NCI-H345 (cell line): ENCODE data around the gene DHX34.
"Not testable (repeated sequence)": the region's sequence is repeated elsewhere in the genome, so short reads cannot be mapped to it uniquely, and the experiment has no call there.

Experiments used
- DNase-seq: peaks from one replicate; lab custom pipeline; 2025; lab: John Stamatoyannopoulos, UW

The DHX34 gene, protein sequence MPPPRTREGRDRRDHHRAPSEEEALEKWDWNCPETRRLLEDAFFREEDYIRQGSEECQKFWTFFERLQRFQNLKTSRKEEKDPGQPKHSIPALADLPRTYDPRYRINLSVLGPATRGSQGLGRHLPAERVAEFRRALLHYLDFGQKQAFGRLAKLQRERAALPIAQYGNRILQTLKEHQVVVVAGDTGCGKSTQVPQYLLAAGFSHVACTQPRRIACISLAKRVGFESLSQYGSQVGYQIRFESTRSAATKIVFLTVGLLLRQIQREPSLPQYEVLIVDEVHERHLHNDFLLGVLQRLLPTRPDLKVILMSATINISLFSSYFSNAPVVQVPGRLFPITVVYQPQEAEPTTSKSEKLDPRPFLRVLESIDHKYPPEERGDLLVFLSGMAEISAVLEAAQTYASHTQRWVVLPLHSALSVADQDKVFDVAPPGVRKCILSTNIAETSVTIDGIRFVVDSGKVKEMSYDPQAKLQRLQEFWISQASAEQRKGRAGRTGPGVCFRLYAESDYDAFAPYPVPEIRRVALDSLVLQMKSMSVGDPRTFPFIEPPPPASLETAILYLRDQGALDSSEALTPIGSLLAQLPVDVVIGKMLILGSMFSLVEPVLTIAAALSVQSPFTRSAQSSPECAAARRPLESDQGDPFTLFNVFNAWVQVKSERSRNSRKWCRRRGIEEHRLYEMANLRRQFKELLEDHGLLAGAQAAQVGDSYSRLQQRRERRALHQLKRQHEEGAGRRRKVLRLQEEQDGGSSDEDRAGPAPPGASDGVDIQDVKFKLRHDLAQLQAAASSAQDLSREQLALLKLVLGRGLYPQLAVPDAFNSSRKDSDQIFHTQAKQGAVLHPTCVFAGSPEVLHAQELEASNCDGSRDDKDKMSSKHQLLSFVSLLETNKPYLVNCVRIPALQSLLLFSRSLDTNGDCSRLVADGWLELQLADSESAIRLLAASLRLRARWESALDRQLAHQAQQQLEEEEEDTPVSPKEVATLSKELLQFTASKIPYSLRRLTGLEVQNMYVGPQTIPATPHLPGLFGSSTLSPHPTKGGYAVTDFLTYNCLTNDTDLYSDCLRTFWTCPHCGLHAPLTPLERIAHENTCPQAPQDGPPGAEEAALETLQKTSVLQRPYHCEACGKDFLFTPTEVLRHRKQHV

DNA sequence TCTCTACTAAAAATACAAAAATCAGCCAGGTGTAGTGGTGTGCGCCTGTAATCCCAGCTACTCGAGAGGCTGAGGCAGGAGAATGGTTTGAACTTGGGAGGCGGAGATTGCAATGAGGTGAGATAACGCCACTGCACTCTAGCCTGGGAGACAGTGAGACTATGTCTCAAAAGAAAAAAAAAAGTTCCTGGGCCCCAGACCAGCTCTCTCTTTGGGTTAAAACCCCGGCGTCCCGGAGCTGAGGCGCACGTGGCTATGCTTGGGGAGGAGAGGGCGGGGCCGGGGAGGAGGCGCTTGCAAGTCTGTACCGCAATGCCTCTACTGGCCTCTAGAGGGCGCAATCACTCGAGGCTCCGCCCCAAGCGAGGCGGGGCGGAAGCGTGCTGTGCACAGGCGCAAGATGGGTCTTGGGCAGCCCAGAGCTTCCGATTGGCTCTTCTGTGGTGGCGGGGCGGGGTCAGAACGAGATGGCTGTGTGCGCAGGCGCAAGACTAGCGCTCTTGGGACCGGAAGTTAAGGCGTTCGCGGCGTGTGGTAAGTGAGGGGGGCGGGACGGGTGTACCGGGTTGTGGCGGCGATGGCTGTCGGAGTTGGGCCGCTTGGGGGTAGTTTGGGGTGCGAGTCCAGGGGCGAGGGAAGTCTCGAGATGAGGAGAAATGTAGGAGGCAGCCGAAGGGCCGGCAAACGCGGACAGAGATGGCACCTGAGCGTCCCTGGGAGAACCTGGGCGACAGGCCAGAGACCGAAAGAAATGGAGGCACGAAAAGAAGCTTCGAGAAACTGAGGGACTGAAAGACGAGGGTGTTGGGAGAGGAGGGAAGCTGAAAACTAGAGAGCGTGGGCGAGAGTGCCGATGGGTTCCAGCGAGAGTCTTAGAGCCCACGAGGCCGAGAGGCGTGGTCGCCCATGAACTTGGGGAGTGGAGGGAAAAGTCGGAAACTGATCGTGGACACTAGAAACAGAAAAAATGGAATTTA is at the start of gene DHX34:
TSS of gene DHX34 (plus strand) at position 497 of the 977 bp plus-strand sequence. CDS start 3,716 bp downstream, outside the sequence.
- peak; percentile 95 for DNase-seq

DNA sequence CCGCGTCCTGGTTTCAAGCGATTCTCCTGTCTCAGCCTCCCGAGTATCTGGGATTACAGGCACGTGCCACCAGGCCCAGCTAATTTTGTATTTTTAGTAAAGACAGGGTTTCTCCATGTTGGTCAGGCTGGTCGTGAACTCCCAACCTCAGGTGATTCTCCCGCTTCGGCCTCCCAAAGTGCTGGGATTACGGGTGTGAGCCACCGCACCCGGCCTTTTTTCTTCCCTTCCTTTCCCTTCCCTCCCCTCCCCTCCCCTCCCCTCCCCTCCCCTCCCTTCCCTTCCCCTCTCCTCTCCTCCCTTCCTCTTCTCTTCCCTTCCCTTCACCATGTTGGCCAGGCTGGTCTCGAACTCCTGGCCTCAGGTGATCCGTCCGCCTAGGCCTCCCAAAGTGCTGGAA is 48.2 kb upstream of the DHX34 start:
- DNase-seq: not testable (repeated sequence)

DNA sequence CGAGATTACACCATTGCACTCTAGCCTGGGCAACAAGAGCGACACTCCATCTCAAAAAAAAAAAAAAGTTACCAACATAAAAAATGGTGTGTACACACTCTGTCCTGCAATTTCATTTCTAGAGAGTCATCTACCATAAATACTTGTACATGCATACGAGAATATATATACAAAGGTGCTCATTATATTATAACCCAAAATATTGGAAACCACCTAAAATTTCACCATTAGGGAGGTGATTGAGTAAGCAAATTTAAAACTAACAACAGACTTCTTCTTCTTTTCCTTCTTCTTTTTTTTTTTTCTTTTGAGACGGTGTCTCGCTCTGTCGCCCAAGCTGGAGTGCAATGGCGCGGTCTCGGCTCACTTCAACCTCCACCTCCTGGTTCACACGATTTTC is 46.9 kb upstream of the DHX34 start:
- DNase-seq: no peak

DNA sequence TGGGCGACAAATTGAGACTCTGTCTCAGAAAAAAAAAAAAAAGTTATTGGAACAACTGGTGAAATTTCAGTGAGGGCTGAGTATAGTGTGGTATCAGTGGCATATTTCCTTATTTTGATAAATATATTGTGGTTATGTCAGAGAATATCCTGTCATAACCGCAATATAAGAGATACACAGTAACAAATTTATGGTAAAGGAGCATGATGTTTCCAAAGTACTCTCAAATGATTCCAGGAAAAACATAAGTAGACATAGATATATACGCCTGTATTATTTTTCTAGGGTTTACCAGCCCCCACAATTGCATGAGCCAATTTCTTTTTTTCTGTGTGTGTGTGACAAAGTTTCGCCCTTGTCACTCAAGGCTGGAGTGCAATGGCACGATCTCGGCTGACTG is 45.1 kb upstream of the DHX34 start:
- DNase-seq: no peak

DNA sequence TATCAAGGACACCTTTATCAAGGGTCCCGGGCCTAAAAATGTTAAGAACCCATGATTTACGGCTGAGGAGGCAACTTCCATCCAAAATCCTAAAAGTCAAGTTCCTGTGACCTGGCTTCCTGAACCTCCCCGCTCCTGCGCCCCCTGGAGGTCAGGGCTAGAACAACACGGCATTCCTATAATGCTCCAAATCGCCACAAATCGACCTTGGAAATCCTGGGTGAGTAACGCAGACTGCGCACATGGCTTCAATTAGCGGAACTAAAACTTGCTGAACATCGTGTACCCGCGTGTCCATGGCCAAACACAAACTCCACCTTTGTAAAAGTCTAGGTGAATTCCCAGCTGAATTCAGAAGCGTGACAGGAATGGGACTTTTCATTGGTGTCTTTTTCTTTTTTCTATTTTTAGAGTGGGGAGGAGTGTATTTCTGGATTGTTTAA is 43.8 kb upstream of the DHX34 start:
- DNase-seq: peak; percentile 32

DNA sequence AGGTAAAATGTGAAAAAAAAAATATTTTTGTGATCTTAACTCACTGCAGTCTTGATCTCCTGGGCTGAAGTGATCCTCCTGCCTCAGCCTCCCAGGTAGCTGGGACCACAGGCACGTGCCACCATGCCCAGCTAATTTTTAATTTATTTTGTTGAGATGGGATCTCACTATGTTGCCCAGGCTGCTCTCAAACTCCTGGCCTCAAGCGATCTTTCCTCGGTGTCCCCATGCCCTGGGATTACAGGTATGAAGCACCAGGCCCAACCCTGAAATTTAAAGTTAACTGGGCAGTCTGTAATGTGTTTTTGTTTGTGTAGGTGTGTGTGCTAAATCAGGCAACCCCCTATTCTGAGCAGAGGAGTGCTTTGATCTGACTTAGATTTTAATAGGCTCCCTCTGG is 42.8 kb upstream of the DHX34 start:
- no peak for DNase-seq

DNA sequence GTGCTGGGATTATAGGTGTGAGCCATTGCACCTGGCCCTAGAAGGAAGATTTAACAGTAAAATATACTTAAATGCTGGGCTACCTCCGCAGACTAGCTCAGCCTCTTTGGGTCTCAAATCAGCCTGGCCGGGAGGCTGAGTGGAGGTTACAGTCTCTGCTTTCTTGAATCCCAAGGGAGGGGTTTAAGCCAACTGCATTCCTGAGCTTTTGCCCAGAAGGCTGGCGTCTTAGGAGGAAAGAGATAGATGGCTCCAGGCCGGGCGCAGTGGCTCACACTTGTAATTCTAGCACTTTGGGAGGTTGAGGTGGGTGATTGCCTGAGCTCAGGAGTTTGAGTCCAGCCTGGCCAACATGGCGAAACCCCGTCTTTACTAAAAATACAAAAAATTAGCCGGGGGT is 40.1 kb upstream of the DHX34 start:
- no peak for DNase-seq

DNA sequence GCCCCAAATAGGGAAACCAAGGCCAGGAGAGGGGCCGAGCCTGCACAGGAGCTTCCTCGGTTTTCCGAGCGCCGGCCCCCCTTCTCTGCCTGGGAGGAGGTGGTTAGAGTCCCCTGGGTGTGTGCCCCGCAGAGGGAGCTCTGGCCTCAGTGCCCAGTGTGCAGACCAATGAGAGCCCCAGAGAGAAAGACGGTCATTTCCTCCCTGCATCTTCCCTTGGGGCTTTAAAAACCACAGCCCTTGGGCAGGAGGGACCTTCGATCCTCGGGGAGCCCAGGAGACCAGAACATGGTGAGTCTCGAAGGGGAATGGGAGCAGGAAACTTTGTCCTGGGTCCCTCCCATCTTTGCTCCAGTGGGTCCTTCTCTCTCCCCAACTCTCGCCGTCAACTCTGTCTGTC is 39.5 kb upstream of the DHX34 start, which contains the start of gene C5AR1:
TSS of gene C5AR1 (plus strand) at position 254 of the 400 bp plus-strand sequence. CDS start at position 289, 35 bp downstream.
- no peak for DNase-seq

DNA sequence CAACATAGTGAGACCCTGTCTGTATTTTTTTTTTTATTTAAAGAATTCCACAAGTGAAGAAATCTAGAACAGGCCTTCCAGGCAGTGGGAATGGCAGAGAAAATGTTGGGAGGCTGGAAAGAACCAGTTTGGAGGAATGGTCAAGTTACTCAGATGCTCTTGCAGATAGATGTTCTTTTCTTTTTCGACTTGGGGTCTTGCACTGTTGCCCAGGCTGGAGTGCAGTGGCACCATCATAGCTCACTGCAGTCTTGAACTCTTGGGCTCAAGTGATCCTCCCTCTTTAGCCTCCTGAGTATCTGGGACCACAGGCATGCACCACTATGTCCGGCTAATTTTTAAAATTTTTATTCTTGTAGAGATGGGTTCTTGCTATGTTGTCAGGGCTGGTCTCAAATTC is 38.8 kb upstream of the DHX34 start:
- DNase-seq: no peak

DNA sequence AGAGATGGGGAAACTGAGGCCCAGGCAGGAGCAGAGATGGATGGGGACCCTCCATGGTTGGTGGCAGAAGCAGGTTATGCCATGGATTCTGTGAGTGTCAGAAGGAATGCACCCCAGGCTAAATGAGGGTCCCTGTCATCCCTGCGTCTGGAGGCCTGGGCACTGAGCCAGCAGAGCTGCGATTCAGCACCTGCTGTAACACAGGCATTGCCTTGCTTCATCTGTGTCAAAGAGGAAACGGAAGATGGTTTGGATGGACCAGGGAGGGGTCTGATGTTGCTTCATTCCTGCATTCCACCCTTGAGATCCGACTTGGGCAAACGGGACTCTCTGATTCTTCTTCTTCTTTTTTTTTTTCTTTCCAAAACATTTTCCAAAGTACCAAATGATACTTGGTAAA is 38.3 kb upstream of the DHX34 start:
- peak; percentile 62 for DNase-seq

DNA sequence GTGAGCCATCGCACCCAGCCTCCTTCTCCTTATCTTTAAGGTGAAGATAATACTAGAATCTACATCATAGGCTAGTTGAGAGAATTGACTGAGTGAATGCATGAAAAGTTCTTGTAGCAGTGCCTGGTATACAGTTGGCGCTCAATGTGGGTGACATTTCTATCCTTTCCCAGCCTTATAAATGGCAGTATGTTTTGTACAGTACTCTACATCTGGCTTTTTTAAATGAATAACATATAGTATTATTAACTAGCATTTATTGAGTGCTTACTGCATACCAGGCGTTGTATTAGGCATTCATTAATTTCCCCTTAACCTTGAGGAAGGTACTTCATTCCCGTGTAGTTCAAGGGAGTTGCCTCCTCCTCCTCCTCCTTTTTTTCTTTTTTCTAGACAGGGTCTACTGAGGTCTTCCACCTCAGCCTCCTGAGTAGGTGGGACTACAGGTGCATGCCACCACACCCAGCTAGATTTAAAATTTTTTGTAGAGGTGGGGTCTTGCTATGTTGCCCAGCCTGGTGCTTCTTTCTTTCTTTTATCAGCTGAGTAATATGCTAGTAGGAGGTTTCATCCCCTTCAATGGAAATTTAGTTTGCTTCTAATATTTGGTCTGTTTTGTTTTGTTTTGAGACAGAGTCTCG is 36.6 kb upstream of the DHX34 start:
- no peak for DNase-seq

DNA sequence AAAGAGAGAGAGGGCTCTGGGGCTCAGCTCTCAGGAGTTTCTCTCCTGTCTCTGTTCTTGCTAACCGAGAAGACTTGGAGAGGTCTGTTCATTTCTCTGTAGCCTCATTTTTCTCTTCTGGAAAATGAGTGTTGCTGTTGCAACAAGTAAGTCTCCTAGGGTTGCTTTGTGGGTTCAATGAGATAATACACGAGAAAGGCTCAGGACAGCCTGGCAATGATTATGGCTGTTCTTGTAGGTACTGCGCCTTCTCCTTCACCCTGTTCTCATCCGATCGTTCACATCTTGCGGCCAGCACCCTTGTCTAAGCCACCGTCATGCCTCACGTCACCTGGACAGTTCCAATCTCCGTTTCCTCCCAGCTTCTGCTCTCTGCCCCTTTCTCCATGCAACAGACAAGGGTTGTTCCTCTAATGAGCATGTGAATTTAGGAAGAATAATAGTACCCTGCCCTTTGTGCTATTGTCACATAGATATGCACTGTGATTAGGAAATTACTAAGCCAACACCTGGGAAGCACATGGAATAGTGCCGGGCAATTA is 35.3 kb upstream of the DHX34 start:
- no peak for DNase-seq

DNA sequence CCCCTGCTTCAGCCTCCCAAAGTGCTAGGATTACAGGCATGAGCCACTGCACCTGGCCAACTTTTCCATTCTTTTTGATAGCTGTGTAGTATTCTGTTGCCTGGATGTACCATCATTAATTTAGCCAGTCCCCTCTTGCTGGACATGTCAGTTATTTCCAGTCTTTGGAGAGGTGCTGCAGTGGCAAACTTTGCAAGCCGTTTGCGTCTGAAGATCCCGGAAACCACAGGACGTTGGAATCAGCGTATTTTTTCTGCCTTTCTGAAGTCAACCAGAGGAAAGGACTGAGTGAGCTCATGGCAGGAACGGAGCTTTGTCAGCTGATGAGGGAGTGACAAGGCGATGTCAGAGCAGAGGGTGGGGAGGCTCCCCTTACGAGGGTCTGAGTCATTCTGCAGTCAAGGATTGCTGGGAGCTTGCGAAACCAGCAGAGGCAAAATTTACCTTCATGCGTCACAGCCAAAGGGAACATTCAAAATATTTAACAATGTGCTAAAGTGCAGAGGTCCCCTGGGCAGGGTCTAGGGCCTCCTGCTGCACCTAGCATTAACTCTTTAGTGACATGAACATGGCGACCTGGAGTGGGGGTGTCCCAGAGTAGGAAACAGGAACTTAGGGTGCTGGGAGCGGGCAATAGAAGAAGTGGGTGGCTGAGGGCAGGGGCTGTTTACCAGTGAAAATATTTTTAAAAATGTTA is 33.8 kb upstream of the DHX34 start:
- DNase-seq: peak; percentile 13

DNA sequence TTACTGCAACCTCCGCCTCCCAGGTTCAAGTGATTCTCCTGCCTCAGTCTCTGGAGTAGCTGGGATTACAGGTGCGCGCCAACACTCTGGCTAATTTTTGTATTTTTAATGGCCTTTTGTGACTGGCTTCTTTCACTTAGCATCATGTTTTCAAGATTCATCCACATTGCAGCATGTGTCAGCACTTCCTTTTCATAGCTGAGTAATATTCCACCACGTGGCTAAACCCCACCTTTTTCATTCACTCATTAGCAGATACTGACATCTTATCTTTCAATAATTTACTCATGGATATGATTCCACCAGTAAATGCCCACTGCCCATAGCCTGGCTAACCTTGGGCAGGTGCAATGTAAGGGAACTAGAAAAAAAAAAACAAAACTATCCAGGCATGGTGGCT is 32.6 kb upstream of the DHX34 start:
- no peak for DNase-seq

DNA sequence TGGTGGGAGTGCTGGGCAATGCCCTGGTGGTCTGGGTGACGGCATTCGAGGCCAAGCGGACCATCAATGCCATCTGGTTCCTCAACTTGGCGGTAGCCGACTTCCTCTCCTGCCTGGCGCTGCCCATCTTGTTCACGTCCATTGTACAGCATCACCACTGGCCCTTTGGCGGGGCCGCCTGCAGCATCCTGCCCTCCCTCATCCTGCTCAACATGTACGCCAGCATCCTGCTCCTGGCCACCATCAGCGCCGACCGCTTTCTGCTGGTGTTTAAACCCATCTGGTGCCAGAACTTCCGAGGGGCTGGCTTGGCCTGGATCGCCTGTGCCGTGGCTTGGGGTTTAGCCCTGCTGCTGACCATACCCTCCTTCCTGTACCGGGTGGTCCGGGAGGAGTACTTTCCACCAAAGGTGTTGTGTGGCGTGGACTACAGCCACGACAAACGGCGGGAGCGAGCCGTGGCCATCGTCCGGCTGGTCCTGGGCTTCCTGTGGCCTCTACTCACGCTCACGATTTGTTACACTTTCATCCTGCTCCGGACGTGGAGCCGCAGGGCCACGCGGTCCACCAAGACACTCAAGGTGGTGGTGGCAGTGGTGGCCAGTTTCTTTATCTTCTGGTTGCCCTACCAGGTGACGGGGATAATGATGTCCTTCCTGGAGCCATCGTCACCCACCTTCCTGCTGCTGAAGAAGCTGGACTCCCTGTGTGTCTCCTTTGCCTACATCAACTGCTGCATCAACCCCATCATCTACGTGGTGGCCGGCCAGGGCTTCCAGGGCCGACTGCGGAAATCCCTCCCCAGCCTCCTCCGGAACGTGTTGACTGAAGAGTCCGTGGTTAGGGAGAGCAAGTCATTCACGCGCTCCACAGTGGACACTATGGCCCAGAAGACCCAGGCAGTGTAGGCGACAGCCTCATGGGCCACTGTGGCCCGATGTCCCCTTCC is 28.9 kb upstream of the DHX34 start:
- no peak for DNase-seq

DNA sequence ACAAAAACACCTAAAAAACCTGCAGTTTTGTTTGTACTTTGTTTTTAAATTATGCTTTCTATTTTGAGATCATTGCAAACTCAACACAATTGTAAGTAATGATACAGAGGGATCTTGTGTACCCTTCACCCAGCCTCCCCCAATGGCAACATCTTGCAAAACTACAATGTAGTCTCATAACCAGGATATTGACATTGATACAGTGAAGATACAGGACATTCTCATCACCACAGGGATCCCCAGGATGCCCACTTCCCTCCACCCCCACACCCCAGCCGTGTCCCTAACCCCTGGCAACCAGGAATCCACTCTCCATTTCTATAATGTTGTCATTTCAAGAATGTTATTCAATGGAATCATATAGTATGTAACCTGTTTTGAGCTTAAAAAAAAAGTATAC is 27.5 kb upstream of the DHX34 start:
- DNase-seq: no peak

DNA sequence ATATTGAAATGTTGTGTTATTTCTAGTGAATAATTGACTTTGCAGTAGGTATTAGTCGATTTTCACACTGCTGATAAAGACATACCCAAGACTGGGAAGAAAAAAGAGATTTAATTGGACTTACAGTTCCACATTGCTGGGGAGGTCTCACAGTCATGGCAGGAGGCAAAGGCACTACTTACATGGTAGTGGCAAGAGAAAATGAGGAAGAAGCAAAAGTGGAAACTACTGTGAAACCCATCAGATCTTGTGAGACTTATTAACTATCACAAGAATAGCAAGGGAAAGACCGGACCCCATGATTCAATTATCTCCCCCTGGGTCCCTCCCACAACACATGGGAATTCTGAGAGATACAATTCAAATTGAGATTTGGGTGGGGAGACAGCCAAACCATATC is 27.1 kb upstream of the DHX34 start:
- no peak for DNase-seq

DNA sequence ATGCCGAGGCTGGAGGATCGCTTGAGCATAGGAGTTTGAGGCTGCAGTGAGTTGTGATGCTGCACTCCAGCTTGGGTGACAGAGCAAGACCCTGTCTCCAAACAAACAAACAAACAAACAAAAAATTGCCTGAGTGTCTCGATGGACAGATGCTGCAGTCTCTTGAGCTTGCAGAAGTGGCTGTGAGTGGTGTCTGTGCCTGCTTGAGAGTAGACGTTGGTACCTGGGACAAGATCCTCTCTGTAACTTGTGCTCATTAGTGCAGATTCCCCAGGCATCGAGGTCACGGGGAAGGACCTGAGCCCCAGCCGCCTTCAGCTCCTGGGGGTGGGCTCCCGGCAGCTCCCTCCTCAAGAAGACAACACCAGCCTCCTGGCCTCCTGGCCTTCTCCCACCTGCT is 25.7 kb upstream of the DHX34 start:
- DNase-seq: no peak

DNA sequence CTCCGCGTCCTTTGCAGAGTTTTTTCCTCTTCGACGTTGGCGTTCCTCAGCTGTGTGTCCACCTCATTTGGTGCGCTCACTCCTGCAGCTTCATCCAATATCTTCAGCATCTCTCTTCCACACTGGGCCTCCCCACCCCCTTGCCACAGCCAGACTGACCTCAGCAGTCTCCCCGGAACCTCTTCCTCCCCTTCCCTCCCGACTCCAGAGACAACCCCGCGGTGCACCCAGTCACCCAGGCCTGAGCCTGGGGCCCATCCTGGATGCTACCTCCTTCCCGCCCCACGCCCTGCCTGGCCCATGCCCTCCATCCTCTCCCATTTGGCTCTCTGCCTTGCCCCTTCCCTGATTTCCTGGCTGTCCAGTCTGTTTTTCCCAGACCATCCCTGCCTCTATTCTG is 25.2 kb upstream of the DHX34 start:
- DNase-seq: no peak
